ENCODE results near the gene ERCC6L2. TPM values are rescaled to one million over a fixed set of nuclear protein-coding genes. Genes with fewer than 3 reads are reported as not detected.

The ERCC6L2 gene
- total and polyA plus RNA-seq, 10 of the 15 experiments (the other 5 are each of a cell fraction or from before 2014, with no cell fraction given), result 8.1 to 45.0 (median 22.6) TPM

- intact Hi-C loops (cut with micrococcal nuclease; ENCODE audit: unreplicated experiment), result no loop called here
- RAD21 ChIA-PET (ENCODE audit: unreplicated experiment), result interaction anchor here (1.4 to 1.5 kb wide), 2 partner anchors 37 to 183 kb away, joined by 3 read pairs; no protein-coding TSS in a partner anchor
- no peak for DNase-seq (ENCODE audit: low read depth, low spot score)
- no peak for ATAC-seq
- TF ChIP-seq HDGF (IDR thresholded peaks at IDR 0.05), result no peak
- H2AFZ ChIP-seq (ENCODE audit: control insufficient read depth, low read depth, low read length), result no peak overlapping the region
- no peak overlapping the region for H3K27ac ChIP-seq (ENCODE audit: control insufficient read depth, insufficient read depth)
- no peaks in the 10 kb centered on the region for H3K79me2 ChIP-seq (ENCODE audit: control insufficient read depth, insufficient read depth, low read length)
- H3K4me3 ChIP-seq, result no peak overlapping the region
- in situ Hi-C loops (cut with MboI), result no loop called here
- no TSS peak for BruUV-seq (replicated peaks)
- CTCF ChIA-PET, result interaction anchor here (1.5 to 1.6 kb wide), 2 partner anchors 86 to 306 kb away, joined by 3 to 4 read pairs; no protein-coding TSS in a partner anchor
- no peaks in the 10 kb centered on the region for H3K9me3 ChIP-seq (replicated peaks; ENCODE audit: control insufficient read depth, insufficient read depth, low read length)
- no peaks in the 10 kb centered on the region for H3K27me3 ChIP-seq (replicated peaks in 1 of 2; ENCODE audit: control insufficient read depth in 2 of 2, insufficient read depth in 2 of 2, low read length in 1 of 2)
- no peak for FAIRE-seq
- H3K9ac ChIP-seq (ENCODE audit: control insufficient read depth, insufficient read depth, low read length), result no peak overlapping the region
- no peaks in the 10 kb centered on the region; a peak in 1 of 4 replicates for H3K36me3 ChIP-seq (ENCODE audit: control insufficient read depth in 2 of 2, insufficient read depth in 2 of 2, low read length in 1 of 2)
- POLR2A ChIA-PET, result no interaction called here
- no peaks in the 10 kb centered on the region for H3K4me1 ChIP-seq (ENCODE audit: control insufficient read depth, insufficient read depth, low read length)
- no peaks in the 10 kb centered on the region; the same call in 1 of the 2 replicates for H4K20me1 ChIP-seq (ENCODE audit: control insufficient read depth, insufficient read depth)
- WGBS (ENCODE audit: insufficient coverage, insufficient replicate concordance, low lambda C conversion rate, missing lambda C conversion rate), result 76% methylated on average over 3 of the region's 3 CpGs
- SMC1A ChIA-PET (ENCODE audit: uncharacterized antibody, unreplicated experiment), result interaction anchor here (0.8 to 1.4 kb wide), 7 partner anchors 10 to 36 kb away, joined by 3 to 4 read pairs (median 3); partner anchors contain the start of gene ERCC6L2
- H3K4me2 ChIP-seq (ENCODE audit: control insufficient read depth, insufficient read depth), result no peak overlapping the region
Observed at GRCh38 chr9:95910770-95911340, 35.4 kb downstream of the ERCC6L2 start.

GRCh38 chr9:95912773-95913172 lies 37.3 kb downstream of the ERCC6L2 start:
- peaks cover 0 to 1% of the 10 kb centered on the region in 2 experiments; a peak in 1 of 4 replicates for H3K36me3 ChIP-seq (ENCODE audit: control insufficient read depth in 2 of 2, insufficient read depth in 2 of 2, low read length in 1 of 2)
- ChIA-PET SMC1A (ENCODE audit: uncharacterized antibody, unreplicated experiment) (no interaction called here), RAD21 (ENCODE audit: unreplicated experiment) (no interaction called here), CTCF (no interaction called here), POLR2A (no interaction called here)
- no peaks in the 10 kb centered on the region for H3K4me1 ChIP-seq (ENCODE audit: control insufficient read depth, insufficient read depth, low read length)
- DNase-seq (ENCODE audit: low read depth, low spot score) (no peak), ATAC-seq (no peak), FAIRE-seq (no peak)
- no peak overlapping the region for H3K9ac ChIP-seq (ENCODE audit: control insufficient read depth, insufficient read depth, low read length)
- in situ Hi-C loops (cut with MboI), result no loop called here
- no peak overlapping the region for H3K4me2 ChIP-seq (ENCODE audit: control insufficient read depth, insufficient read depth)
- no peaks in the 10 kb centered on the region for H3K79me2 ChIP-seq (ENCODE audit: control insufficient read depth, insufficient read depth, low read length)
- H2AFZ ChIP-seq (ENCODE audit: control insufficient read depth, low read depth, low read length), result no peak overlapping the region
- H3K27ac ChIP-seq (ENCODE audit: control insufficient read depth, insufficient read depth), result no peak overlapping the region
- no peaks in the 10 kb centered on the region for H3K27me3 ChIP-seq (replicated peaks in 1 of 2; ENCODE audit: control insufficient read depth in 2 of 2, insufficient read depth in 2 of 2, low read length in 1 of 2)
- BruUV-seq (replicated peaks), result no TSS peak
- intact Hi-C loops (cut with micrococcal nuclease; ENCODE audit: unreplicated experiment), result no loop called here
- no peaks in the 10 kb centered on the region for H4K20me1 ChIP-seq (ENCODE audit: control insufficient read depth, insufficient read depth)
- no peaks in the 10 kb centered on the region for H3K9me3 ChIP-seq (replicated peaks; ENCODE audit: control insufficient read depth, insufficient read depth, low read length)
- H3K4me3 ChIP-seq, result no peak overlapping the region
- TF ChIP-seq HDGF (IDR thresholded peaks at IDR 0.05) (no peak), NFYA (IDR thresholded peaks at IDR 0.05; ENCODE audit: borderline replicate concordance, low read depth, low read length) (no peak), EZH2 (IDR thresholded peaks at IDR 0.05; ENCODE audit: borderline replicate concordance, control insufficient read depth, low read depth, low read length) (no peak), CEBPB (IDR thresholded peaks at IDR 0.05; ENCODE audit: borderline replicate concordance in 1 of 2, low read depth in 2 of 2, low read length in 2 of 2) (no peak), MXI1 (IDR thresholded peaks at IDR 0.05; ENCODE audit: low read depth, low read length) (no peak), ZNF24 (IDR thresholded peaks at IDR 0.05) (no peak), ZBTB40 (IDR thresholded peaks at IDR 0.05; ENCODE audit: borderline replicate concordance) (no peak), SREBF1 (IDR thresholded peaks at IDR 0.05; ENCODE audit: low read length) (no peak), CHD1 (IDR thresholded peaks at IDR 0.05; ENCODE audit: low read depth, low read length) (no peak), NFYB (IDR thresholded peaks at IDR 0.05; ENCODE audit: insufficient read depth, low read depth, low read length) (no peak), TBL1XR1 (IDR thresholded peaks at IDR 0.05; ENCODE audit: low read depth, low read length) (no peak)

All from GM12878 (cell line).